ENCODE measurements around the gene PTPRG. TPM values are rescaled to one million over a fixed set of nuclear protein-coding genes. Genes with fewer than 3 reads are reported as not detected.

PTPRG gene
- total RNA-seq, 1 donor: 148 TPM

- Histone ChIP-seq H4K20me1 (ENCODE audit: insufficient read depth, low read length) (no peaks in the 10 kb centered on the region), H3K4me2 (ENCODE audit: insufficient read depth, low read length) (no peak overlapping the region), H3K36me3 (ENCODE audit: insufficient read depth, low read length) (no peaks in the 10 kb centered on the region), H3K79me2 (ENCODE audit: insufficient read depth, low read length) (no peaks in the 10 kb centered on the region), H3K4me3 (ENCODE audit: insufficient read depth, low read length) (no peak overlapping the region), H3K27me3 (ENCODE audit: insufficient read depth, low read length) (no peaks in the 10 kb centered on the region), H3K27ac (ENCODE audit: low read depth, low read length) (no peak overlapping the region), H3K4me1 (ENCODE audit: insufficient read depth, low read length) (no peaks in the 10 kb centered on the region), H2AFZ (ENCODE audit: low read length) (no peak overlapping the region), H3K9me3 (ENCODE audit: low read depth, low read length) (no peaks in the 10 kb centered on the region)
- no peak for TF ChIP-seq CTCF (IDR thresholded peaks at IDR 0.05; ENCODE audit: extremely low read depth, low read depth, low read length)
- DNase-seq (ENCODE audit: insufficient read length, low spot score, missing footprints): peak; percentile 25
These were observed 430.3 kb downstream of the PTPRG start for GRCh38 chr3:61991706-61992105.

GRCh38 chr3:61996366-61996765 lies 435.0 kb downstream of the PTPRG start:
- H3K27me3 ChIP-seq (ENCODE audit: insufficient read depth, low read length): no peaks in the 10 kb centered on the region
- no peaks in the 10 kb centered on the region for H3K4me1 ChIP-seq (ENCODE audit: insufficient read depth, low read length)
- H2AFZ ChIP-seq (ENCODE audit: low read length): no peak overlapping the region
- H3K4me3 ChIP-seq (ENCODE audit: insufficient read depth, low read length): no peak overlapping the region
- no peaks in the 10 kb centered on the region for H4K20me1 ChIP-seq (ENCODE audit: insufficient read depth, low read length)
- no peak for DNase-seq (ENCODE audit: insufficient read length, low spot score, missing footprints)
- H3K27ac ChIP-seq (ENCODE audit: low read depth, low read length): no peak overlapping the region
- H3K36me3 ChIP-seq (ENCODE audit: insufficient read depth, low read length): no peaks in the 10 kb centered on the region
- no peak for TF ChIP-seq CTCF (IDR thresholded peaks at IDR 0.05; ENCODE audit: extremely low read depth, low read depth, low read length)
- no peaks in the 10 kb centered on the region for H3K9me3 ChIP-seq (ENCODE audit: low read depth, low read length)
- no peak overlapping the region for H3K4me2 ChIP-seq (ENCODE audit: insufficient read depth, low read length)
- no peaks in the 10 kb centered on the region for H3K79me2 ChIP-seq (ENCODE audit: insufficient read depth, low read length)

GRCh38 chr3:61997101-61997500 lies 435.7 kb downstream of the PTPRG start:
- H2AFZ ChIP-seq (ENCODE audit: low read length): no peak overlapping the region
- TF ChIP-seq CTCF (IDR thresholded peaks at IDR 0.05; ENCODE audit: extremely low read depth, low read depth, low read length): no peak
- no peak overlapping the region for H3K4me2 ChIP-seq (ENCODE audit: insufficient read depth, low read length)
- peak; percentile 37 for DNase-seq (ENCODE audit: insufficient read length, low spot score, missing footprints)
- no peaks in the 10 kb centered on the region for H3K27me3 ChIP-seq (ENCODE audit: insufficient read depth, low read length)
- no peaks in the 10 kb centered on the region for H3K4me1 ChIP-seq (ENCODE audit: insufficient read depth, low read length)
- H3K36me3 ChIP-seq (ENCODE audit: insufficient read depth, low read length): no peaks in the 10 kb centered on the region
- no peak overlapping the region for H3K27ac ChIP-seq (ENCODE audit: low read depth, low read length)
- H3K4me3 ChIP-seq (ENCODE audit: insufficient read depth, low read length): no peak overlapping the region
- H3K79me2 ChIP-seq (ENCODE audit: insufficient read depth, low read length): no peaks in the 10 kb centered on the region
- H3K9me3 ChIP-seq (ENCODE audit: low read depth, low read length): no peaks in the 10 kb centered on the region
- no peaks in the 10 kb centered on the region for H4K20me1 ChIP-seq (ENCODE audit: insufficient read depth, low read length)

- peaks cover 2% of the 10 kb centered on the region for H3K4me1 ChIP-seq (ENCODE audit: insufficient read depth, low read length)
- H2AFZ ChIP-seq (ENCODE audit: low read length): no peak overlapping the region
- H3K4me3 ChIP-seq (ENCODE audit: insufficient read depth, low read length): no peak overlapping the region
- H3K36me3 ChIP-seq (ENCODE audit: insufficient read depth, low read length): no peaks in the 10 kb centered on the region
- H3K9me3 ChIP-seq (ENCODE audit: low read depth, low read length): no peaks in the 10 kb centered on the region
- no peak for TF ChIP-seq CTCF (IDR thresholded peaks at IDR 0.05; ENCODE audit: extremely low read depth, low read depth, low read length)
- H3K4me2 ChIP-seq (ENCODE audit: insufficient read depth, low read length): no peak overlapping the region
- peak; percentile 68 for DNase-seq (ENCODE audit: insufficient read length, low spot score, missing footprints)
- H3K27me3 ChIP-seq (ENCODE audit: insufficient read depth, low read length): no peaks in the 10 kb centered on the region
- H3K27ac ChIP-seq (ENCODE audit: low read depth, low read length): no peak overlapping the region
- H4K20me1 ChIP-seq (ENCODE audit: insufficient read depth, low read length): no peaks in the 10 kb centered on the region
- no peaks in the 10 kb centered on the region for H3K79me2 ChIP-seq (ENCODE audit: insufficient read depth, low read length)
These were observed 442.5 kb downstream of the PTPRG start for GRCh38 chr3:62003835-62004234.

Measured in osteoblast (primary cell).